ENCODE data around the gene GYS1.

GRCh38 chr19:48992581-48993174, 431 bp downstream of the GYS1 start:
- TF ChIP-seq POLR2A (IDR thresholded peaks at IDR 0.05), result no peak
- TF ChIP-seq CTCF (IDR thresholded peaks at IDR 0.05), result no peak

Data from adrenal gland (tissue), 5 donors.